Embryonic facial prominence (tissue), 1 donor: ENCODE measurements around the gene SLC25A17.
"Not testable (repeated sequence)": the region's sequence is repeated elsewhere in the genome, so short reads cannot be mapped to it uniquely, and the experiment has no call there.

ENCODE experiments used
- DNase-seq: peaks from one replicate; pipeline ENCODE4 v3.0.0-alpha.2; 2016; ENCODE audit errors: extremely low spot score

The SLC25A17 gene, protein sequence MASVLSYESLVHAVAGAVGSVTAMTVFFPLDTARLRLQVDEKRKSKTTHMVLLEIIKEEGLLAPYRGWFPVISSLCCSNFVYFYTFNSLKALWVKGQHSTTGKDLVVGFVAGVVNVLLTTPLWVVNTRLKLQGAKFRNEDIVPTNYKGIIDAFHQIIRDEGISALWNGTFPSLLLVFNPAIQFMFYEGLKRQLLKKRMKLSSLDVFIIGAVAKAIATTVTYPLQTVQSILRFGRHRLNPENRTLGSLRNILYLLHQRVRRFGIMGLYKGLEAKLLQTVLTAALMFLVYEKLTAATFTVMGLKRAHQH

DNA sequence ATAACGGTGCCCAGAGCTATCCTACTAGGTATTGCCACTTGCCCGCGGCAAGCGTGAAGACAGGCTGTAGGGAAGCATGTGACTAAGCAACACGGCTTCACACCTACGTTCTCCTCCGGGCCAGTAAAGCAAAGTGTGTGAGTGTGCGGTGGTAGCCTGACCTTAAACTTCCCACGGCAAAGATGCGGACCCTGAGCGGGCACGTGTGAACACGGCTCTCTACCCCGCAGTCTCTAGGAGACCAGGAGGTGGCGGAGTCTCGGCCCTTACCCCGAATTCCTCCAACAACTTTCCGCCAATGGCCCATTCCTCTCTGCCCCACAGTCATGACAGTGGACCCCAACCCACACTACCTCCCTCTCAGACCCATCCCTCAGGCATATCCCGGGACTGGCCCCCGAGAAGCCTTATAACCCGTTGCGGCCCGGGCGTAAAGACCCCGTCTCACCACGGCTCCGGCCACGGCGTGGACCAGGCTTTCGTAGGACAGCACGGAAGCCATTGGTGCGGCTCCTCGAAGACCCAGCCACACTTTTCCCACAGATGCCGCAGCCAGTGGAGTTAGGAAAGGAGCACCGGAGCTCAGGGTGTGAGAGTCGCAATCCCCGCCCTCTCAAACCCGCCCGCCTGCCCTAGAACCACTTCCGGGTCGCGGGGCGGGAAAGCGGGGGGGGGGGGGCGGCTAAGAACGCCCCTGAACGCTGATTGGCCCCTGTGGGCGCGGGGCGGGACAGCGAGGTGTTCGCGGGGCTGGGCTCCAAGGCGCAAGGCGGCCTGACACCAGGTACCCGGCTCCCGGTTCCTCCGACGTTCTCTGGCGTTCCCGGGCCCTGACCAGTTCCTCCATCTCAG lies at the start of gene SLC25A17:
Gene SLC25A17 (minus strand): TSS at position 600 of the 852 bp plus-strand sequence. CDS start 98 bp downstream, at position 502.
- DNase-seq: peak; percentile 72

- DNase-seq: not testable (repeated sequence)
Observed at GRCh38 chr22:40868379-40868778, 49.2 kb upstream of the SLC25A17 start.

- DNase-seq: no peak
Observed at GRCh38 chr22:40867109-40867508, 48.0 kb upstream of the SLC25A17 start.

GRCh38 chr22:40862537-40862936 lies 43.4 kb upstream of the SLC25A17 start:
- no peak for DNase-seq

DNA sequence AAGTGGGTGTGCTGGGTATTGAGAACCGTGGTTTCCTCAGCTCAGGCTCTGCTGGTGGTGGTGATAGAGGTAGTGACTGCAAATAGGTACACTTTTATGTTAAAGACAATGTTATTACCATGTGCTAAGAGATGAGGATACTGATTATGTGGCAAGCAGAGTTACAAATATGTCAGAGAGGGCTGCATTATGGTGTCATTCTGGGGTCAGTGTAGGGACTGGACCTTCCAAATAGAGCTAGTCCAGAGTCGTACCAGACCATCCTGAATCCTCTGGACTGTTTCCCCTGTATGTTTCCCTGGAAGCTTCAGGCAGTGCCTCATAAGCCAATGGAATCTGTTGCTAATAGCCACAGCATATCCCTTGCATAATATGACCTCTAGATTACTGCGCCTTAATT lies 42.9 kb upstream of the SLC25A17 start, which contains the start of gene DNAJB7:
Gene DNAJB7 (minus strand): TSS at position 101 of the 400 bp plus-strand sequence. CDS start 119 bp downstream, outside the sequence.
- no peak for DNase-seq

DNA sequence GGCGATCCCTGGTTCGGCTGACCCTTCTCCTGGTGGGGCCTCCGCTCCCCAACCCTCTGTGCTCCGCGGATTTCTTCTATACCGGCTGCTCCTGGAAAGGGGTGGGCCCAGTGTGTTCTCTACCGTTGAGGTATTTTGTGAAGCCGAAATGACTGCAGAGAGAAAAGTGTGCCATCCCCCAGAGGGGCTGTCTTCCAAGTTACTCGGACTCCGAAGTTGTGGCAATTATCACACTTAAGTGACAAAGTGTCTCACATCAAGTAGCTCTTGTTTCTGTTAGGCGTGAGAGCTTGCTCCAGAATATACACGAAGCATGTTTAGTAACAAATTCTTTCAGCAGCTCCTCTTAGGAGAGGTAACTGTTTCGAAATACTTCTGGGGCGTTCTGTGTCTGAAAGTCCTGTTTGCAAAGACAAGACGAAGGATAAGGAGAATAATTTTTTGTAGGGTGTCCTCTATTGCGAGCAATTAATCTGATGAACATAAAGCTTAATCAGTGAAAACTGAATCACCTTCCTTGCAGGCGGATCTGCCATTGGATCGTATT lies 38.2 kb upstream of the SLC25A17 start:
- DNase-seq: no peak

GRCh38 chr22:40856513-40857308 lies 37.6 kb upstream of the SLC25A17 start, which contains the start of the genes ST13 and XPNPEP3:
TSS of gene ST13 (minus strand) at chr22:40856639. CDS start at chr22:40856540, 99 bp downstream.
TSS of gene XPNPEP3 (plus strand) at chr22:40857148. CDS start at chr22:40857182, 34 bp downstream.
- peak; percentile 96 for DNase-seq

- no peak for DNase-seq
Observed at GRCh38 chr22:40855979-40856512, 36.9 kb upstream of the SLC25A17 start.

- DNase-seq: no peak
Observed at GRCh38 chr22:40855071-40855978, 36.2 kb upstream of the SLC25A17 start.

DNA sequence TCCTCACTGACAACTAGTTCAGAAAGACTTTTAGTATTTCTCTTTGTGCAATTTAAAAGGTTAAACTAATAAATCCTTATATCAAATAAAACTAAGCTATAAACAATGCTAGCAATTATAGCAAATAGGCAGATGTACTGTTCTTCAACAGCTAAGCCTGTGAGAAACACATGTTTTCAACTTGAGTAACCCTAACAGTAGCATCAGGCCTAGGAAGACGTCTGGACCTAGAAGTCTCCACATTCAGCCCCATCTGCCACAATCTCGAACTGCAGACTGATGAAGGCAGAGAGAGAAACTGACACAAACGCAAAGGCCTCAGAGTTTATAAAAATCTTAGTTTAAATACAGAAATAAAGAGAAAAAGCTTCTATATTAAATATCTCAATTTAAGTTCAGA lies 34.8 kb upstream of the SLC25A17 start:
- no peak for DNase-seq

- no peak for DNase-seq
Observed at GRCh38 chr22:40853333-40853732, 34.2 kb upstream of the SLC25A17 start.

GRCh38 chr22:40845816-40846215 lies 26.7 kb upstream of the SLC25A17 start:
- not testable (repeated sequence) for DNase-seq

GRCh38 chr22:40844951-40845350 lies 25.8 kb upstream of the SLC25A17 start:
- no peak for DNase-seq

- no peak for DNase-seq
Observed at GRCh38 chr22:40838486-40838885, 19.3 kb upstream of the SLC25A17 start.

GRCh38 chr22:40834619-40835018 lies 15.5 kb upstream of the SLC25A17 start:
- DNase-seq: no peak

GRCh38 chr22:40829131-40829530 lies 10.0 kb upstream of the SLC25A17 start:
- DNase-seq: no peak

DNA sequence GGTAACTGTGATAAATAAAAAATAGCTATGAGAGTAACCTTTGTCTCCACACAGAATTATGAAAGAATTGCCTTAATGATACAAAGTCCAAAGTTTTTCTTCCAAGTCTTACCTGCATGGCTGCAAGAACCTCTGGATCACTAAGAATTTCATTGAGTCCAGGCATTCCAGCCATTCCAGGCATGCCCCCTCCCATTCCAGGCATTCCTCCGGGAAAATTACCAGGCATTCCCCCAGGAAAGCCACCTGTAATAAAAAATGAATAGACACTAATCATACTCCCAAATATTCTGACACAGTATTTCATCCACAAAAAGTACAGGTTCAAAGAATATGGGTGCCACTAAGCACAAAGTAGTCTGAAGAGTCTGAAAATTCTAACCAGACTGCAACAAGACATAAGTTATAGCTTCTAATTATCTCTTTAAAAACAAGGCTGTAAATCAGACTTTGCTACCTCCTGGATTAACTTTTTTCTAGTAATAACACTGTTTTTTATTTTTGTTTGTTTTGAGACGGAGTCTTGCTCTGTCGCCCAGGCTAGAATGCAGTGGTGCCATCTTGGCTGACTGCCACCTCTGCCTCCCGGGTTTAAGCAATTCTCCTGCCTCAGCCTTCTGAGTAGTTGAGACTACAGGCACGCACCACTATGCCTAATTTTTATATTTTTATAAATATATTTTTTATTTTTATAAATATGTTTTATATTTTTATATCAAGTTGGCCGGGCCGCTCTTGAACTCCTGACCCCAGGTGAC lies 8.0 kb upstream of the SLC25A17 start:
- no peak for DNase-seq

DNA sequence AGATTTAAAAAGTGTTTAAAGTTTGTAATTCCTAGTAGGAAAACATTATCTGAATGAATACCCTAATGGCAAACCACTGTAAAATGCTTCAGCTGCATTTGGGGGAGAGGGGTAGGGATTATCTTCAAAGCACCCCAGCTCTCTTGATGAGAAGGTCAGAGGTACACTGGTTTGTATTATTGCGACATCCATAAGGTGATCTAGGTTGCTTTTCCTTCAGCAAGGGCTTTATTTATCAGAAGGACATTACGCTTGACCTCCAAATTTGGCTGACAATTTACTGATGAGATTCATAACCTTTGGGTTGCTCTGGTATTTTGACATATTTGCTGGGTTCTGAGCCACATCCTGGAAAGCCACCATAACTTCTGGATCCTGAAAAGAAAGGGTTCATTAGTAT lies 7.1 kb upstream of the SLC25A17 start:
- not testable (repeated sequence) for DNase-seq

DNA sequence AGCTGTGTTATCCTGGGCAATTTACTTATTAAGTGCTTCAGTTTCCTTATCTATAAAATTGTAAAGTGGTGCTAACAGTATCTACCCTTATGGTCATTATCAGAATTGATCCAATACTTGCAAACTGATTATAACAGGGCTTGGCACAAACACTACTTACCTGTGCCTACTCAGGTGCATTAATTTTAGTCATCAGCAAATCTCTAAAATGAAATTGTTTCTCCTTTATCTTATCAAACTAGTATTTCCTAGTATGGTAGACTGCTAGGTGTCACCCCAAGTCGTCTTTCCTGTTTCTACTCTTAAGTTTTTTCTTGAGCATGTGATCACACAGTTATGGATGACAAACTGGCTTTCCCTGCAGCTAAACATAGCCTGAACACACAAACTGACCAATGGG lies 4.3 kb upstream of the SLC25A17 start:
- DNase-seq: no peak
